Mesenchymal stem cell (in vitro differentiated cells and primary cell): ENCODE results near the gene CKAP5.

ENCODE experiments used
- DNase-seq: peaks from one replicate; pipeline ENCODE4 v3.0.0-alpha.2; 2013
- H2AFZ ChIP-seq: one replicate; pipeline ENCODE4 v1.6.1; 2013; ENCODE audit warnings: low read depth, mild to moderate bottlenecking, control low read depth, inconsistent platforms, low read length, moderate library complexity
- H2AK5ac ChIP-seq: 2 replicates; pipeline ENCODE4 v1.6.1; 2013; ENCODE audit warnings: low read length, moderate library complexity, mild to moderate bottlenecking, inconsistent platforms; ENCODE audit not compliant: severe bottlenecking
- H2BK120ac ChIP-seq: one replicate; pipeline ENCODE4 v1.6.1; 2013; ENCODE audit warnings: low read depth, mild to moderate bottlenecking, inconsistent platforms, low read length, moderate library complexity
- H2BK12ac ChIP-seq, 2 experiments: one replicate each; pipeline ENCODE4 v1.6.1; 2013; ENCODE audit warnings: inconsistent platforms in 2 of 2, low read length in 2 of 2, mild to moderate bottlenecking in 2 of 2, moderate library complexity in 2 of 2, control low read depth in 1 of 2
- H2BK15ac ChIP-seq: one replicate; pipeline ENCODE4 v1.6.1; 2013; ENCODE audit warnings: mild to moderate bottlenecking, low read depth, inconsistent platforms; ENCODE audit not compliant: poor library complexity, severe bottlenecking
- H2BK5ac ChIP-seq: 2 replicates; pipeline ENCODE4 v1.6.1; 2013; ENCODE audit warnings: low read depth, mild to moderate bottlenecking, low read length, control low read depth, inconsistent platforms; ENCODE audit not compliant: poor library complexity, severe bottlenecking
- H3K14ac ChIP-seq, 2 experiments: one replicate each; pipeline ENCODE4 v1.6.1; 2013; ENCODE audit warnings: inconsistent platforms in 2 of 2, low read length in 2 of 2, control low read depth in 1 of 2, mild to moderate bottlenecking in 1 of 2, moderate library complexity in 1 of 2
- H3K18ac ChIP-seq, 2 experiments: one replicate each; pipeline ENCODE4 v1.6.1; 2013; ENCODE audit warnings: inconsistent platforms in 2 of 2, low read length in 2 of 2, control low read depth in 1 of 2, low read depth in 1 of 2, mild to moderate bottlenecking in 1 of 2
- H3K23ac ChIP-seq, 2 experiments: one replicate each; pipeline ENCODE4 v1.6.1; 2013; ENCODE audit warnings: inconsistent platforms in 2 of 2, low read length in 2 of 2, mild to moderate bottlenecking in 2 of 2, moderate library complexity in 2 of 2, control low read depth in 1 of 2
- H3K27ac ChIP-seq: 2 replicates; pipeline ENCODE4 v1.5.1; 2013; ENCODE audit warnings: mild to moderate bottlenecking, moderate library complexity, low read length, control low read depth, inconsistent platforms; ENCODE audit not compliant: poor library complexity, severe bottlenecking
- H3K27me3 ChIP-seq, 2 experiments: 2 replicates each; pipeline versions ENCODE4 v1.6.1 to v1.7.0; 2013; ENCODE audit warnings: low read length in 2 of 2, mild to moderate bottlenecking in 2 of 2, moderate library complexity in 2 of 2, control low read depth in 1 of 2, inconsistent platforms in 1 of 2; ENCODE audit not compliant: control insufficient read depth in 1 of 2, insufficient read depth in 1 of 2
- H3K36me3 ChIP-seq, 2 experiments: 2 replicates each; pipeline versions ENCODE4 v1.6.1 to v1.7.0; 2013; ENCODE audit warnings: low read length in 2 of 2, control low read depth in 1 of 2, inconsistent platforms in 1 of 2, low read depth in 1 of 2, mild to moderate bottlenecking in 1 of 2; ENCODE audit not compliant: insufficient read depth in 2 of 2, control insufficient read depth in 1 of 2
- H3K4ac ChIP-seq, 2 experiments: one replicate each; pipeline ENCODE4 v1.6.1; 2013; ENCODE audit warnings: inconsistent platforms in 2 of 2, low read length in 2 of 2, mild to moderate bottlenecking in 2 of 2, moderate library complexity in 2 of 2, control low read depth in 1 of 2, low read depth in 1 of 2
- H3K4me1 ChIP-seq: 2 replicates; pipeline ENCODE4 v1.6.1; 2013; ENCODE audit warnings: low read depth, low read length, control low read depth; ENCODE audit not compliant: control insufficient read depth, insufficient read depth
- H3K4me2 ChIP-seq: 2 replicates; pipeline ENCODE4 v1.6.1; 2013; ENCODE audit warnings: low read length, mild to moderate bottlenecking, inconsistent platforms; ENCODE audit not compliant: poor library complexity, severe bottlenecking
- H3K4me3 ChIP-seq, 2 experiments: 2 replicates each; pipeline versions ENCODE4 v1.5.1 to v1.7.0; 2013; ENCODE audit warnings: low read length in 2 of 2, mild to moderate bottlenecking in 2 of 2, control low read depth in 1 of 2, low read depth in 1 of 2; ENCODE audit not compliant: insufficient read depth in 1 of 2
- H3K79me1 ChIP-seq: replicated peaks from 2 replicates; pipeline ENCODE4 v1.6.1; 2013; ENCODE audit warnings: mild to moderate bottlenecking, control low read depth, low read length, inconsistent platforms; ENCODE audit not compliant: poor library complexity, severe bottlenecking
- H3K9ac ChIP-seq: 2 replicates; pipeline ENCODE4 v1.7.0; 2013; ENCODE audit warnings: mild to moderate bottlenecking, low read length, moderate library complexity
- H3K9me3 ChIP-seq: 2 replicates; pipeline ENCODE4 v1.7.0; 2013; ENCODE audit warnings: mild to moderate bottlenecking, low read length; ENCODE audit not compliant: control insufficient read depth
- H4K8ac ChIP-seq: one replicate; pipeline ENCODE4 v1.6.1; 2013; ENCODE audit warnings: inconsistent platforms, mild to moderate bottlenecking, low read length, moderate library complexity
- H4K91ac ChIP-seq: one replicate; pipeline ENCODE4 v1.6.1; 2013; ENCODE audit warnings: mild to moderate bottlenecking, low read length, inconsistent platforms
- WGBS: methylation state at CpG from one replicate; pipeline ENCODE4 v1.1.7; 2013; ENCODE audit warnings: mixed read lengths; 5-methylcytosine and 5-hydroxymethylcytosine counted together

The CKAP5 gene

DNA sequence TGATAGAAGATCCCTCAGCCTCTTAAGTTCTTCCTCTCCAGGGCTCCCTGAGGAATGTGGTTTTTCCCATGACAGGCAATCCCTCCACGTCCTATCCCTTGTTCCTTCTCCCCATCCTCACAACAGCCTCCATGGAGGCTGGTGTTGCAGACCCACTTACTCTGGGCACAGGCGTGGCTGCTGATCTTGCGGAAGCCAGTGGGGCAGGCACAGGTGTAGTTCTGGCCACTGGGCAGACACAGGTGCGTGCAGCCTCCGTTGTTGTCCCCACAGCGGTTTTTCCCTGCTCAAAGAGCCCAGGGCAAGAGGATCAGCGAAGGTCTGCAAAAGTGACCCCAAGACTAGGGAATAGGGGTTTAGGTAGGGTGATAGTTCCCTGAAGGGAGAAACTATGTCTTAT lies 43.2 kb upstream of the CKAP5 start:
- Histone ChIP-seq H2AK5ac (no peak overlapping the region), H3K14ac (no peak overlapping the region), H3K27ac (no peak overlapping the region), H2BK15ac (no peak overlapping the region), H3K4ac (no peak overlapping the region), H2BK12ac (no peak overlapping the region), H3K79me1 (no peaks in the 10 kb centered on the region), H3K4me2 (no peak overlapping the region), H2AFZ (no peak overlapping the region), H3K18ac (no peak overlapping the region), H2BK5ac (no peak overlapping the region), H3K9ac (no peak overlapping the region), H3K9me3 (no peaks in the 10 kb centered on the region), H4K91ac (no peak overlapping the region), H2BK120ac (no peak overlapping the region), H3K4me3 (no peak overlapping the region), H3K27me3 (no peaks in the 10 kb centered on the region), H4K8ac (no peak overlapping the region), H3K4me1 (no peaks in the 10 kb centered on the region), H3K23ac (no peak overlapping the region), H3K36me3 (peaks cover 22 to 49% of the 10 kb centered on the region in 2 experiments)
- no peak for DNase-seq
- 89% methylated on average over 7 of the region's 7 CpGs for WGBS

DNA sequence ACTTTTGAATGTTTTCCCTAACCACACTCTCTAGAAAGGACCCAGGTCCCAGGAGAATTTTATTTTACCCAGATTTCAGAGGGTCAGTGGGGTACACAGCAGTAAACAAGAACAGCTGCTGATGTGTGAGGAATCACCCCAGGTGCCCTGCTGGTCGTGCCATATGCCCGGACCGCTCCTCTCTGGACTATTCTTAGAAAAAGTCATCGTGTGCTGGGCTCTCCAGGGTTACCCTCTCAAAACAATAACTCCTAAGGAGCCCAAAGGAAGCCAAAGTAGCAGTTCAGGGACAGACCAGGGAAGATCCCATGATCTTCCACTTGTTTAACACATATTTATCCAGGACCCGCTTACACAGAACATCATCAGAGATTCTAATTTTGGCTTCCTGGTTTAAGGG lies 42.6 kb upstream of the CKAP5 start:
- WGBS = 88% methylated on average over 5 of the region's 5 CpGs

GRCh38 chr11:46886211-46886610 lies 40.1 kb upstream of the CKAP5 start:
- DNase-seq = no peak
- Histone ChIP-seq H3K4me3 (no peak overlapping the region), H4K8ac (no peak overlapping the region), H3K18ac (no peak overlapping the region), H2BK12ac (no peak overlapping the region), H3K4me1 (no peaks in the 10 kb centered on the region), H2AFZ (no peak overlapping the region), H3K79me1 (no peaks in the 10 kb centered on the region), H3K4ac (no peak overlapping the region), H3K9ac (no peak overlapping the region), H3K36me3 (peaks cover 40 to 57% of the 10 kb centered on the region in 2 experiments), H2BK120ac (no peak overlapping the region), H3K27ac (no peak overlapping the region), H3K14ac (no peak overlapping the region), H3K23ac (no peak overlapping the region), H3K9me3 (no peaks in the 10 kb centered on the region), H4K91ac (no peak overlapping the region), H3K27me3 (no peaks in the 10 kb centered on the region), H2AK5ac (no peak overlapping the region), H3K4me2 (no peak overlapping the region), H2BK15ac (no peak overlapping the region), H2BK5ac (no peak overlapping the region)
- 96% methylated on average over 11 of the region's 11 CpGs for WGBS

More for the DNA sequence above, 42.6 kb upstream of the CKAP5 start:
- no peak overlapping the region for H3K9ac ChIP-seq
- no peak overlapping the region for H4K8ac ChIP-seq
- H3K18ac ChIP-seq = no peak overlapping the region
- H3K36me3 ChIP-seq = peaks cover 25 to 51% of the 10 kb centered on the region in 2 experiments
- no peaks in the 10 kb centered on the region for H3K9me3 ChIP-seq
- H3K23ac ChIP-seq = no peak overlapping the region
- H2AK5ac ChIP-seq = no peak overlapping the region
- no peak overlapping the region for H2BK120ac ChIP-seq
- H4K91ac ChIP-seq = no peak overlapping the region
- H3K4me1 ChIP-seq = no peaks in the 10 kb centered on the region
- no peaks in the 10 kb centered on the region for H3K79me1 ChIP-seq
- no peak overlapping the region for H2BK15ac ChIP-seq
- no peaks in the 10 kb centered on the region for H3K27me3 ChIP-seq
- H2AFZ ChIP-seq = no peak overlapping the region
- no peak overlapping the region for H2BK12ac ChIP-seq
- no peak overlapping the region for H3K14ac ChIP-seq
- H3K4ac ChIP-seq = no peak overlapping the region
- no peak overlapping the region for H3K27ac ChIP-seq
- no peak overlapping the region for H2BK5ac ChIP-seq
- no peak overlapping the region for H3K4me3 ChIP-seq
- DNase-seq = no peak
- no peak overlapping the region for H3K4me2 ChIP-seq

- Histone ChIP-seq H2BK120ac (no peak overlapping the region), H3K27me3 (no peaks in the 10 kb centered on the region), H2BK5ac (no peak overlapping the region), H3K9ac (no peak overlapping the region), H2AFZ (no peak overlapping the region), H3K4ac (no peak overlapping the region), H3K4me3 (no peak overlapping the region), H2AK5ac (no peak overlapping the region), H2BK12ac (no peak overlapping the region), H3K4me1 (peaks cover 6% of the 10 kb centered on the region), H3K4me2 (no peak overlapping the region), H4K91ac (no peak overlapping the region), H3K27ac (no peak overlapping the region), H3K9me3 (no peaks in the 10 kb centered on the region), H2BK15ac (no peak overlapping the region), H3K14ac (no peak overlapping the region), H3K36me3 (peaks cover 53 to 60% of the 10 kb centered on the region in 2 experiments), H3K79me1 (no peaks in the 10 kb centered on the region), H4K8ac (no peak overlapping the region), H3K18ac (no peak overlapping the region), H3K23ac (no peak overlapping the region)
- DNase-seq = no peak
- WGBS = 97% methylated on average over 9 of the region's 10 CpGs
These were observed 33.0 kb upstream of the CKAP5 start for GRCh38 chr11:46879056-46879585.
